Endothelial cell of umbilical vein (primary cell): ENCODE data around the gene A1BG. TPM values are rescaled to one million over a fixed set of nuclear protein-coding genes. Genes with fewer than 3 reads are reported as not detected.

ENCODE experiments used
- BruUV-seq: library from RNA; stranded (reverse); fragments of 400-500 nt; replicated peaks from 2 replicates; lab custom pipeline; 2021; lab: Mats Ljungman, UMichigan
- CTCF ChIA-PET: fragments of 300-600, 350-600 bp; sonication (Branson Sonifier 250); formaldehyde crosslinking; loops from one replicate; lab custom pipeline; 2021; ENCODE audit warnings: antibody characterized with exemption, inconsistent platforms; lab: Charles Lee
- POLR2A ChIA-PET: fragments of 300-600, 350-600 bp; sonication (Branson Sonifier 250); formaldehyde crosslinking; loops from one replicate; lab custom pipeline; 2021; ENCODE audit warnings: antibody characterized with exemption, inconsistent platforms; lab: Charles Lee
- DNase-seq: peaks from one replicate; pipeline ENCODE4 v3.0.0-alpha.2; 2011; ENCODE audit warnings: low read depth, low spot score
- FAIRE-seq: peaks from 2 replicates; lab custom pipeline; 2011; peaks lifted over from hg19 to GRCh38; lab: Jason Lieb, UNC
- H2AFZ ChIP-seq: 2 replicates; pipeline ENCODE4 v1.6.0; 2012; ENCODE audit warnings: low read depth, low read length, control low read depth, inconsistent platforms
- H3K27ac ChIP-seq: 2 replicates; pipeline ENCODE4 v1.5.1; 2011; ENCODE audit warnings: low read depth, mild to moderate bottlenecking, control low read depth, low read length, moderate library complexity; ENCODE audit not compliant: insufficient read depth
- H3K27me3 ChIP-seq, 2 experiments: 2 replicates each; pipeline versions ENCODE4 v1.6.0 to v1.6.1; 2011; ENCODE audit warnings: low read length in 2 of 2, mixed read lengths in 1 of 2; ENCODE audit not compliant: control insufficient read depth in 2 of 2, insufficient read depth in 2 of 2
- H3K36me3 ChIP-seq, 2 experiments: 2 replicates in 1 of 2; 3 replicates in 1 of 2; pipeline ENCODE4 v1.5.1; 2011; ENCODE audit warnings: low read length in 2 of 2, mild to moderate bottlenecking in 1 of 2, moderate library complexity in 1 of 2; ENCODE audit not compliant: control insufficient read depth in 2 of 2, insufficient read depth in 2 of 2; ENCODE audit errors: extremely low read depth in 1 of 2
- H3K4me1 ChIP-seq: 3 replicates; pipeline ENCODE4 v1.5.1; 2011; ENCODE audit warnings: mild to moderate bottlenecking, low read length; ENCODE audit not compliant: control insufficient read depth, insufficient read depth; ENCODE audit errors: extremely low read depth
- H3K4me2 ChIP-seq: 2 replicates; pipeline ENCODE4 v1.6.1; 2011; ENCODE audit warnings: low read length, control low read depth, mixed read lengths; ENCODE audit not compliant: insufficient read depth
- H3K4me3 ChIP-seq, 3 experiments: fragments of 200-600 bp in 1 of 3; sonication (generic), shearing (Covaris generic) in 1 of 3; replicated peaks in 1 of 3; 2 replicates each; pipeline ENCODE4 v1.5.1; 2011 to 2016; ENCODE audit warnings: control low read depth in 3 of 3, low read length in 3 of 3, mild to moderate bottlenecking in 2 of 3, inconsistent platforms in 1 of 3, low read depth in 1 of 3, moderate library complexity in 1 of 3; ENCODE audit not compliant: insufficient read depth in 1 of 3
- H3K79me2 ChIP-seq: 2 replicates; pipeline ENCODE4 v1.6.0; 2012; ENCODE audit warnings: low read length, inconsistent platforms; ENCODE audit not compliant: control insufficient read depth, insufficient read depth
- H3K9ac ChIP-seq: replicated peaks from 2 replicates; pipeline ENCODE3; 2011; ENCODE audit warnings: low read length, control low read depth; ENCODE audit not compliant: insufficient read depth; ENCODE audit errors: extremely low read depth
- H3K9me1 ChIP-seq: replicated peaks from 3 replicates; pipeline ENCODE4 v1.6.0; 2011; ENCODE audit warnings: mild to moderate bottlenecking, low read length; ENCODE audit not compliant: control insufficient read depth, insufficient read depth; ENCODE audit errors: extremely low read depth
- H3K9me3 ChIP-seq: replicated peaks from 2 replicates; pipeline ENCODE4 v1.5.1; 2012; ENCODE audit warnings: low read length, inconsistent platforms; ENCODE audit not compliant: control insufficient read depth, insufficient read depth
- H4K20me1 ChIP-seq: replicated peaks from 2 replicates; pipeline ENCODE3; 2011; ENCODE audit warnings: mild to moderate bottlenecking, low read length; ENCODE audit not compliant: control insufficient read depth, insufficient read depth; ENCODE audit errors: extremely low read depth
- EZH2 ChIP-seq: IDR thresholded peaks from 2 replicates; pipeline ENCODE4 v1.6.1; 2012; ENCODE audit warnings: borderline replicate concordance, low read depth, mild to moderate bottlenecking, moderate library complexity, low read length, inconsistent platforms; ENCODE audit not compliant: severe bottlenecking
- FOS ChIP-seq: IDR thresholded peaks from 2 replicates; pipeline ENCODE4 v1.6.1; 2011; ENCODE audit warnings: mild to moderate bottlenecking, low read length, moderate library complexity, borderline replicate concordance; ENCODE audit not compliant: insufficient read depth
- GATA2 ChIP-seq: IDR thresholded peaks from 2 replicates; pipeline ENCODE4 v1.7.0; 2011; ENCODE audit warnings: low read depth, mild to moderate bottlenecking, moderate library complexity, mixed read lengths, low read length; ENCODE audit not compliant: insufficient read length, insufficient read depth
- JUN ChIP-seq: IDR thresholded peaks from 2 replicates; pipeline ENCODE4 v1.6.1; 2011; ENCODE audit warnings: borderline replicate concordance, low read depth; ENCODE audit not compliant: insufficient read length, insufficient read depth
- MYC ChIP-seq: IDR thresholded peaks from one replicate; pipeline ENCODE4 v1.6.1; 2011; ENCODE audit warnings: mild to moderate bottlenecking, low read depth, low read length
- POLR2A ChIP-seq: IDR thresholded peaks from 2 replicates; pipeline ENCODE4 v1.6.1; 2012; ENCODE audit warnings: low read depth, mild to moderate bottlenecking, control low read depth, low read length
- POLR2AphosphoS5 ChIP-seq: IDR thresholded peaks from 2 replicates; pipeline ENCODE4 v1.6.1; 2012; ENCODE audit warnings: low read depth, mild to moderate bottlenecking, control low read depth, low read length, moderate library complexity; ENCODE audit not compliant: insufficient read depth
- dilution Hi-C: fragments of 300-500 bp; cut with MboI; formaldehyde crosslinking; loops from one replicate; pipeline ENCODE4 v1.15.0; 2019; ENCODE audit warnings: low sequenced_read_pairs; ENCODE audit not compliant: extremely low pct_ligation_motif_present
- intact Hi-C: fragments of 100-400 bp; cut with micrococcal nuclease; formaldehyde crosslinking; loops from one replicate; pipeline ENCODE4 v1.10.0; 2022
- polyA plus RNA-seq, 4 experiments: library from polyadenylated mRNA; depleted of rRNA in 3 of 4; stranded (reverse) in 3 of 4; unstranded in 1 of 4; fragments of >200 nt; gene quantifications; 2 replicates each; pipeline versions ENCODE4 v1.2.1 to v1.2.3, GENCODE V29; 2011 to 2012; ENCODE audit warnings: missing spikeins in 1 of 4
- total RNA-seq: library from RNA; stranded (reverse); gene quantifications from 2 replicates; pipeline ENCODE4 v1.2.3, GENCODE V29; 2021
- TF ChIP-seq, protein P1 (sequence below), 2 donors: IDR thresholded peaks; 1 replicate in 1 of 2; 2 replicates in 1 of 2; pipeline ENCODE4 v1.5.1; 2011; ENCODE audit warnings: low read length in 2 of 2, mild to moderate bottlenecking in 2 of 2, moderate library complexity in 2 of 2, control low read depth in 1 of 2, inconsistent platforms in 1 of 2, low read depth in 1 of 2; ENCODE audit not compliant: insufficient read depth in 1 of 2; ENCODE audit errors: extremely low read depth in 1 of 2
- TF ChIP-seq, protein P2 (sequence below): IDR thresholded peaks from 2 replicates; pipeline ENCODE4 v1.6.1; 2011; ENCODE audit not compliant: insufficient read depth, insufficient read length

A1BG gene
- total and polyA plus RNA-seq, 2 donors (not counting 3 experiments of a cell fraction or from before 2014, with no cell fraction given): 2.3 to 3.7 TPM

DNA sequence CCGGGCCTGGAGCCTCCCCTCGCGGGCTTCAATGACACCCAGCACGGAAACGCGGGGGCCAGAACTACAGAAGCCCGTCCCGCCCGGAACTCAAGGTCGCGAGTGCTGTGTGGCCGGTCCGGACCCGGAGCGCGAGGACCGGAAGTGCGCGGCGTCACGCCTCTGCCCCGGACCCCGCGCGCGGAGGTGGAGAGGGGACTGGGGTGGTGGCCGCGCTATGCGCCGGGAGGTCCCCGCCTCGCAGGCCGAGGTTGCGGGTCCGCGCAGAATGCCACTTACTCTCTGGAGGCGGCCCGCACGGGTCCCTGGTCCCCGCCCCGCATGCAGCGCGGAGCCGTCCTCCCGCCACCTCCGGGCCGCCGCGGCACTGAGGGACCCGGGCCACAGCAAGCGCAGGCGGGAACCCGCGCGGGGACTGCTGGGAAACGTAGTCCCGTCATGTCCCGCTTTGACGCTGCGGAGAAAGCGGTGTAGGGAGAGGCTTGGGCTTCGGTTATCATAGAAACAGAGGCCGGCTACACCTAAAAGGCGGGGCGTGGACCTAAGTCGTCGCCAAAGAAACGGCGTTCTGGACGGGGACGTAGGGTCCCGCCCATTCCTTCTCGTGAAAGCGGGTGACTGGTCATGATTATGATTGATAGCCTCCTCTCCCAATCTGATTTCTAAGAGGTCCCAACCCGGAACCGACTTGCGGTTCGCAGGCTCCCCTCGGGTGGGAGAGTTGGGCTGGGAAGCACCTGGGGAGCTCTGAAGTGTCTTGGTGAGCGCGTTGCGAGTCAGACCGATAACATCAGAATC is 27.6 kb upstream of the A1BG start, which contains the start of gene ZNF837:
ZNF837 (minus strand) TSS at position 369 of the 798 bp plus-strand sequence. CDS start 11,698 bp downstream, outside the sequence.
- Histone ChIP-seq H3K27me3 (no peaks in the 10 kb centered on the region), H3K4me1 (peaks cover 8% of the 10 kb centered on the region), H3K9me1 (no peaks in the 10 kb centered on the region), H4K20me1 (no peaks in the 10 kb centered on the region), H3K27ac (peak within 1 kb of the TSS; percentile 63), H2AFZ (peak within 1 kb of the TSS; percentile 71), H3K4me2 (peak within 1 kb of the TSS; percentile 58), H3K9me3 (no peaks in the 10 kb centered on the region), H3K36me3 (no peaks in the 10 kb centered on the region), H3K79me2 (no peaks in the 10 kb centered on the region), H3K4me3 (peak within 1 kb of the TSS; percentile 59 to 84 (median 72)), H3K9ac (peak within 1 kb of the TSS; percentile 58)
- POLR2A ChIA-PET: interaction anchor here (0.9 kb wide), 1 partner anchor 18 kb away, joined by 3 read pairs; the partner anchor contains the start of gene ZNF497
- TF ChIP-seq POLR2AphosphoS5: peak; percentile 86
- peak; percentile 75 for TF ChIP-seq MYC
- TF ChIP-seq, protein P1, sequence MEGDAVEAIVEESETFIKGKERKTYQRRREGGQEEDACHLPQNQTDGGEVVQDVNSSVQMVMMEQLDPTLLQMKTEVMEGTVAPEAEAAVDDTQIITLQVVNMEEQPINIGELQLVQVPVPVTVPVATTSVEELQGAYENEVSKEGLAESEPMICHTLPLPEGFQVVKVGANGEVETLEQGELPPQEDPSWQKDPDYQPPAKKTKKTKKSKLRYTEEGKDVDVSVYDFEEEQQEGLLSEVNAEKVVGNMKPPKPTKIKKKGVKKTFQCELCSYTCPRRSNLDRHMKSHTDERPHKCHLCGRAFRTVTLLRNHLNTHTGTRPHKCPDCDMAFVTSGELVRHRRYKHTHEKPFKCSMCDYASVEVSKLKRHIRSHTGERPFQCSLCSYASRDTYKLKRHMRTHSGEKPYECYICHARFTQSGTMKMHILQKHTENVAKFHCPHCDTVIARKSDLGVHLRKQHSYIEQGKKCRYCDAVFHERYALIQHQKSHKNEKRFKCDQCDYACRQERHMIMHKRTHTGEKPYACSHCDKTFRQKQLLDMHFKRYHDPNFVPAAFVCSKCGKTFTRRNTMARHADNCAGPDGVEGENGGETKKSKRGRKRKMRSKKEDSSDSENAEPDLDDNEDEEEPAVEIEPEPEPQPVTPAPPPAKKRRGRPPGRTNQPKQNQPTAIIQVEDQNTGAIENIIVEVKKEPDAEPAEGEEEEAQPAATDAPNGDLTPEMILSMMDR (IDR thresholded peaks at IDR 0.05; ENCODE audit: extremely low read depth in 1 of 2, insufficient read depth in 1 of 2, low read depth in 1 of 2, low read length in 2 of 2): no peak
- TF ChIP-seq, protein P2, sequence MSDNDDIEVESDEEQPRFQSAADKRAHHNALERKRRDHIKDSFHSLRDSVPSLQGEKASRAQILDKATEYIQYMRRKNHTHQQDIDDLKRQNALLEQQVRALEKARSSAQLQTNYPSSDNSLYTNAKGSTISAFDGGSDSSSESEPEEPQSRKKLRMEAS: peak; percentile 41
- no peak for TF ChIP-seq EZH2
- TF ChIP-seq FOS: peak; percentile 6
- peak; percentile 72 for TF ChIP-seq POLR2A
- no peak for TF ChIP-seq GATA2
- TF ChIP-seq JUN: no peak
- FAIRE-seq (peak; percentile 100), DNase-seq (peak; percentile 100)
- CTCF ChIA-PET: no interaction called here
- intact Hi-C loops: loop anchor here (1.0 to 2.0 kb wide), 7 partner anchors 19 to 152 kb away; partner anchors contain the start of genes ERVK3-1, ZNF497, ZNF544 and ZNF8
- dilution Hi-C loops: no loop called here
- no TSS peak for BruUV-seq
